BE2C (cell line): Measurements from ENCODE around the gene SLC25A43.
"Not testable (repeated sequence)": the region's sequence is repeated elsewhere in the genome, so short reads cannot be mapped to it uniquely, and the experiment has no call there.

Source experiments
- DNase-seq: peaks from one replicate; pipeline ENCODE4 v3.0.0-alpha.2; 2020
- H3K27me3 ChIP-seq: fragments of 250-450 bp; sonication (Bioruptor Pico); 2 replicates; pipeline ENCODE4 v1.5.1; 2020; ENCODE audit warnings: mild to moderate bottlenecking
- H3K36me3 ChIP-seq: fragments of 250-450 bp; sonication (Bioruptor Pico); 2 replicates; pipeline ENCODE4 v1.5.1; 2020; ENCODE audit warnings: mild to moderate bottlenecking
- H3K4me1 ChIP-seq: fragments of 250-450 bp; sonication (Bioruptor Pico); 2 replicates; pipeline ENCODE4 v1.5.1; 2020
- H3K4me3 ChIP-seq: 2 replicates; pipeline ENCODE4 v1.5.1; 2011; ENCODE audit warnings: low read depth, low read length
- H3K9me3 ChIP-seq: fragments of 250-450 bp; sonication (Bioruptor Pico); 2 replicates; pipeline ENCODE4 v1.5.1; 2020
- CTCF ChIP-seq: IDR thresholded peaks from 2 replicates; pipeline ENCODE4 v1.5.1; 2012; ENCODE audit warnings: mild to moderate bottlenecking, low read depth, low read length

SLC25A43 gene

GRCh38 chrX:119478504-119478903 lies 79.4 kb downstream of the SLC25A43 start:
- H3K4me3 ChIP-seq: no peak overlapping the region
- TF ChIP-seq CTCF: no peak
- no peak for DNase-seq
- no peaks in the 10 kb centered on the region for H3K36me3 ChIP-seq
- peaks cover 6% of the 10 kb centered on the region for H3K4me1 ChIP-seq
- no peaks in the 10 kb centered on the region for H3K27me3 ChIP-seq
- H3K9me3 ChIP-seq: no peaks in the 10 kb centered on the region

GRCh38 chrX:119479845-119480244 lies 80.7 kb downstream of the SLC25A43 start:
- H3K9me3 ChIP-seq: no peaks in the 10 kb centered on the region
- no peak for TF ChIP-seq CTCF
- H3K27me3 ChIP-seq: no peaks in the 10 kb centered on the region
- H3K36me3 ChIP-seq: no peaks in the 10 kb centered on the region
- no peak overlapping the region for H3K4me3 ChIP-seq
- H3K4me1 ChIP-seq: peaks cover 6% of the 10 kb centered on the region
- no peak for DNase-seq

GRCh38 chrX:119481323-119481801 lies 82.2 kb downstream of the SLC25A43 start:
- no peak for TF ChIP-seq CTCF
- no peak overlapping the region for H3K4me3 ChIP-seq
- peak; percentile 76 for DNase-seq
- no peaks in the 10 kb centered on the region for H3K27me3 ChIP-seq
- no peaks in the 10 kb centered on the region for H3K9me3 ChIP-seq
- peaks cover 6% of the 10 kb centered on the region for H3K4me1 ChIP-seq
- H3K36me3 ChIP-seq: no peaks in the 10 kb centered on the region

- Histone ChIP-seq H3K36me3 (no peaks in the 10 kb centered on the region), H3K27me3 (no peaks in the 10 kb centered on the region), H3K9me3 (no peaks in the 10 kb centered on the region), H3K4me3 (peak overlapping the region; percentile 19; the same call in 1 of the 2 replicates), H3K4me1 (peaks cover 6% of the 10 kb centered on the region)
- TF ChIP-seq CTCF: no peak
- DNase-seq: no peak
Measured at GRCh38 chrX:119482041-119482440, 82.9 kb downstream of the SLC25A43 start.

- TF ChIP-seq CTCF: peak; percentile 37
- Histone ChIP-seq H3K4me1 (peaks cover 6% of the 10 kb centered on the region), H3K9me3 (no peaks in the 10 kb centered on the region), H3K4me3 (peak overlapping the region; percentile 19; the same call in 1 of the 2 replicates), H3K36me3 (no peaks in the 10 kb centered on the region), H3K27me3 (no peaks in the 10 kb centered on the region)
- peak; percentile 65 for DNase-seq
Measured at GRCh38 chrX:119482481-119483480, 83.6 kb downstream of the SLC25A43 start.

GRCh38 chrX:119486745-119487144 lies 87.6 kb downstream of the SLC25A43 start:
- H3K9me3 ChIP-seq: no peaks in the 10 kb centered on the region
- H3K4me3 ChIP-seq: no peak overlapping the region
- no peaks in the 10 kb centered on the region for H3K36me3 ChIP-seq
- DNase-seq: no peak
- H3K27me3 ChIP-seq: no peaks in the 10 kb centered on the region
- no peak for TF ChIP-seq CTCF
- peaks cover 5% of the 10 kb centered on the region for H3K4me1 ChIP-seq

GRCh38 chrX:119487766-119488165 lies 88.6 kb downstream of the SLC25A43 start:
- DNase-seq, H3K27me3 ChIP-seq, H3K4me3 ChIP-seq, H3K9me3 ChIP-seq, H3K36me3 ChIP-seq, H3K4me1 ChIP-seq: not testable (repeated sequence)
